SH-SY5Y (cell line): ENCODE data around the gene RFX6.

Experiments used
- GATA2 ChIP-seq: IDR thresholded peaks from 2 replicates; pipeline ENCODE4 v1.6.1; 2011; ENCODE audit warnings: mild to moderate bottlenecking, low read depth, low read length
- GATA3 ChIP-seq: IDR thresholded peaks from 2 replicates; pipeline ENCODE4 v1.6.1; 2011; ENCODE audit warnings: low read depth, mild to moderate bottlenecking, low read length, moderate library complexity

GRCh38 chr6:116842459-116842858 lies 34.6 kb upstream of the RFX6 start:
- TF ChIP-seq GATA2 (no peak), GATA3 (no peak)
